ENCODE results near the gene ABCA3.

- TF ChIP-seq, protein P1, sequence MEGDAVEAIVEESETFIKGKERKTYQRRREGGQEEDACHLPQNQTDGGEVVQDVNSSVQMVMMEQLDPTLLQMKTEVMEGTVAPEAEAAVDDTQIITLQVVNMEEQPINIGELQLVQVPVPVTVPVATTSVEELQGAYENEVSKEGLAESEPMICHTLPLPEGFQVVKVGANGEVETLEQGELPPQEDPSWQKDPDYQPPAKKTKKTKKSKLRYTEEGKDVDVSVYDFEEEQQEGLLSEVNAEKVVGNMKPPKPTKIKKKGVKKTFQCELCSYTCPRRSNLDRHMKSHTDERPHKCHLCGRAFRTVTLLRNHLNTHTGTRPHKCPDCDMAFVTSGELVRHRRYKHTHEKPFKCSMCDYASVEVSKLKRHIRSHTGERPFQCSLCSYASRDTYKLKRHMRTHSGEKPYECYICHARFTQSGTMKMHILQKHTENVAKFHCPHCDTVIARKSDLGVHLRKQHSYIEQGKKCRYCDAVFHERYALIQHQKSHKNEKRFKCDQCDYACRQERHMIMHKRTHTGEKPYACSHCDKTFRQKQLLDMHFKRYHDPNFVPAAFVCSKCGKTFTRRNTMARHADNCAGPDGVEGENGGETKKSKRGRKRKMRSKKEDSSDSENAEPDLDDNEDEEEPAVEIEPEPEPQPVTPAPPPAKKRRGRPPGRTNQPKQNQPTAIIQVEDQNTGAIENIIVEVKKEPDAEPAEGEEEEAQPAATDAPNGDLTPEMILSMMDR (IDR thresholded peaks at IDR 0.05): no peak
- no peak for TF ChIP-seq POLR2A (IDR thresholded peaks at IDR 0.05)
Measured at GRCh38 chr16:2325181-2325580, 15.3 kb downstream of the ABCA3 start.
